Adipocyte (in vitro differentiated cells): ENCODE results near the gene PLA2G7.
A peak's percentile ranks its signal among the peaks of the same experiment; 100 is the strongest.

Experiments
- DNase-seq: peaks from one replicate; pipeline ENCODE4 v3.0.0-alpha.2; 2015; ENCODE audit warnings: low read depth
- H3K27me3 ChIP-seq: replicated peaks from 2 replicates; pipeline ENCODE4 v1.7.0; 2013; ENCODE audit warnings: mild to moderate bottlenecking, low read length, moderate library complexity; ENCODE audit not compliant: control insufficient read depth, insufficient read depth
- H3K36me3 ChIP-seq: 2 replicates; pipeline ENCODE4 v1.7.0; 2013; ENCODE audit warnings: low read length, mild to moderate bottlenecking, moderate library complexity; ENCODE audit not compliant: control insufficient read depth, insufficient read depth, severe bottlenecking
- H3K4me1 ChIP-seq: 2 replicates; pipeline ENCODE4 v1.7.0; 2013; ENCODE audit warnings: mild to moderate bottlenecking, low read length, moderate library complexity; ENCODE audit not compliant: control insufficient read depth, insufficient read depth
- H3K4me3 ChIP-seq: 2 replicates; pipeline ENCODE4 v1.7.0; 2013; ENCODE audit warnings: mild to moderate bottlenecking, low read length, moderate library complexity
- H3K9ac ChIP-seq: 2 replicates; pipeline ENCODE4 v1.7.0; 2013; ENCODE audit warnings: mild to moderate bottlenecking, low read length, moderate library complexity
- H3K9me3 ChIP-seq: 2 replicates; pipeline ENCODE4 v1.7.0; 2013; ENCODE audit warnings: mild to moderate bottlenecking, low read length, moderate library complexity; ENCODE audit not compliant: control insufficient read depth

PLA2G7 gene

GRCh38 chr6:46719099-46719498 lies 16.1 kb downstream of the PLA2G7 start:
- H3K4me3 ChIP-seq: no peak overlapping the region
- no peak overlapping the region for H3K9ac ChIP-seq
- DNase-seq: no peak
- no peaks in the 10 kb centered on the region for H3K9me3 ChIP-seq
- no peaks in the 10 kb centered on the region for H3K36me3 ChIP-seq
- H3K27me3 ChIP-seq: peaks cover 6% of the 10 kb centered on the region
- no peaks in the 10 kb centered on the region for H3K4me1 ChIP-seq

- H3K9ac ChIP-seq: no peak overlapping the region
- H3K27me3 ChIP-seq: peaks cover 2% of the 10 kb centered on the region
- no peak overlapping the region for H3K4me3 ChIP-seq
- no peak for DNase-seq
- H3K36me3 ChIP-seq: no peaks in the 10 kb centered on the region
- H3K4me1 ChIP-seq: no peaks in the 10 kb centered on the region
- no peaks in the 10 kb centered on the region for H3K9me3 ChIP-seq
Measured at GRCh38 chr6:46715141-46715540, 20.0 kb downstream of the PLA2G7 start.

DNA sequence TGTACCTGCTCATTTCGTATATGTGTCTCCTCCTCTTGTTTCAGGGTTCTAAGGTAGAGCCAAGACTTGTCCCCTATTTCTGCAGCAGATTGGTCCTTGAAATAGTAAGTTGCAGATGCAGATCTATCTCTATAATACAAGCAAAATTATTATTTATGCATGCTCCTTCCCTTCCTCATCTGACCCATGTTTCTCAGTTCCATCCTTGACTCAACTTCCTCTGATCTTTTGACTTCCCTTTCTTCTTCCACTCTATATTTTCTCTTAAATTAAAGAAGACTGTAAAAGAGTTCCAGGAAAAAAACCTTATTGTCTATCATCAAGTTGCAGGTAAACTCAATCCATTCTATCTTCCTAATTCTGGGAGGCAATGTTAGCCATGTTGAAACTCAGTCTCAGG lies 23.7 kb downstream of the PLA2G7 start:
- H3K36me3 ChIP-seq: no peaks in the 10 kb centered on the region
- H3K9me3 ChIP-seq: no peaks in the 10 kb centered on the region
- no peak overlapping the region for H3K4me3 ChIP-seq
- no peak for DNase-seq
- no peaks in the 10 kb centered on the region for H3K27me3 ChIP-seq
- no peak overlapping the region for H3K9ac ChIP-seq
- no peaks in the 10 kb centered on the region for H3K4me1 ChIP-seq

DNA sequence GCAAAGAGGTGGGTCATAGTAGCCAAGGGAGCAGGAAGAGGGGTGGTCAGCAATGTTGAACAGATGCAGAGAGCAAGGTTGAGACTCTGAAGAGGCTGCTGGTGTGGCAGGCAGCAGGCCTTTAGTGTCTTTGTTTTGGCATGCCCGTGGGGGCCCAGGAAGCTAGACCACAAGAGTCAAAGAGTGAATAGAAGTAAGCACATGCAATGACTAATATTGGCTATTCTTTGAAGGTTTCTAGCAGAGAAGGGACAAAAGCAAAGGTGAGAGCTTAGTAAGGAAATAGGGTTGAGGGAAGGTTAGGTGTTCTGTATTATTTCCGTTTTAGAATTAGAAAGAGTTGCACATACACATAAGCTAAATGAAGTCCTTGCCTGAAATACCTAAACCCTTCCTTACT lies 28.7 kb downstream of the PLA2G7 start:
- no peak overlapping the region for H3K4me3 ChIP-seq
- no peak overlapping the region for H3K9ac ChIP-seq
- no peak for DNase-seq
- H3K9me3 ChIP-seq: no peaks in the 10 kb centered on the region
- no peaks in the 10 kb centered on the region for H3K27me3 ChIP-seq
- H3K4me1 ChIP-seq: no peaks in the 10 kb centered on the region
- no peaks in the 10 kb centered on the region for H3K36me3 ChIP-seq

DNA sequence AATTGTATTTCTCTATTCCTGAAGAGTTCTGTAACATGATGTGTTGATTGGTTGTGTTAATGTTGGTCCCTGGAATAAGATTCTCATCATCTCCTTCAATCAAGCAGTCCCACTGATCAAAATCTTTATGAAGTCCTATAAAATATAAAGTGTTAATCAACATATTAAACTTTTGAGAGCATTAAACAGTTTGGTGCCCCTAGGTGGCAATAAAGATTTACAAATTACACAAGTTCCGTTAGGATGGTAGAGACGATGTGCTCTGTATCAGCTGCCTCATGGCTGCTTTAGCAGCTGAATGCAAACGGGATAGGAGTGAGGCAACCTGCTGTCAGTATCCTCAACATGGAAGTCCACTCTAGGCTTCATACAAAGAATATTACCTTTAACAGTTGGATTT lies 30.6 kb downstream of the PLA2G7 start:
- Histone ChIP-seq H3K36me3 (no peaks in the 10 kb centered on the region), H3K27me3 (no peaks in the 10 kb centered on the region), H3K9ac (no peak overlapping the region), H3K4me3 (no peak overlapping the region), H3K4me1 (no peaks in the 10 kb centered on the region), H3K9me3 (no peaks in the 10 kb centered on the region)
- peak; percentile 15 for DNase-seq

DNA sequence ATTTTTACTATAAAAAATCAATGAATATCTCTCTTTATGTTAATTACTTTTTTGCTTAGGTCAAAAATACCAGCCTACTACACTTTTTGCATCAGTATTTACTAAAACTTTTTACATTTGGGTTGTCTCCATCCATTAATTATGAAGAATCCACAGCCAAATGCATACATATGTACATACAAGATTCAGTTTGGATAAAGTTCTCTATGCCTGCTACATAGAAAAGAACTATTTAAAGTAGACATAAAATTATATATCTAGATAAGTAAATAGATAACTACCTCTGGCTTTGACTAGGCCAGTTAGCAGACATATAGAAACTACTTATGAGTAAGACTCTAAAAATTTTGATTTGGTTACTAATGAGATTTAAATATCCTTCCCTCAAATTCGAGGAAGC lies 35.2 kb downstream of the PLA2G7 start:
- Histone ChIP-seq H3K9ac (no peak overlapping the region), H3K4me1 (no peaks in the 10 kb centered on the region), H3K36me3 (no peaks in the 10 kb centered on the region), H3K9me3 (no peaks in the 10 kb centered on the region), H3K27me3 (no peaks in the 10 kb centered on the region), H3K4me3 (no peak overlapping the region)
- DNase-seq: no peak

DNA sequence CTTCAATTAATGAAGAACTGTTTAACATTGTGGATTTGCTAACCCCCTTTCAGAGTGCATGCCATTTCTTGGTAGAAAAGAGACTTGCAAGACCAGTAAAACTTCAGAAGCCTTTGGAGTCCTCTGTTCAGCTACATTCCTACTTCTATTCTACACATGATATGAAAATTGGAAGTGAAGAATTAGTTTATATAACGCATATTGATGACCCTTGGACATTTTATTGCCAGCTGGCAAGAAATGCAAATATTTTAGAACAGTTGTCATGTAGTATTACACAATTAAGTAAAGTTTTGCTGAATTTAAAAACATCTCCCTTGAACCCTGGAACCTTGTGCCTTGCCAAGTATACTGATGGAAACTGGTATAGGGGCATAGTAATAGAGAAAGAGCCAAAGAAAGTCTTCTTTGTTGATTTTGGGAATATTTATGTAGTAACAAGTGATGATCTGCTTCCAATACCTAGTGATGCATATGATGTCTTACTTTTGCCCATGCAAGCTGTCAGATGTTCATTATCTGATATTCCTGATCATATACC lies 44.2 kb downstream of the PLA2G7 start:
- Histone ChIP-seq H3K27me3 (no peaks in the 10 kb centered on the region), H3K36me3 (no peaks in the 10 kb centered on the region), H3K9ac (no peak overlapping the region), H3K9me3 (no peaks in the 10 kb centered on the region), H3K4me1 (peaks cover 19% of the 10 kb centered on the region), H3K4me3 (no peak overlapping the region)
- DNase-seq: no peak

- Histone ChIP-seq H3K9me3 (no peaks in the 10 kb centered on the region), H3K4me3 (no peak overlapping the region), H3K4me1 (peaks cover 19% of the 10 kb centered on the region), H3K27me3 (no peaks in the 10 kb centered on the region), H3K9ac (no peak overlapping the region), H3K36me3 (no peaks in the 10 kb centered on the region)
- DNase-seq: no peak
Measured at GRCh38 chr6:46690141-46690755, 44.9 kb downstream of the PLA2G7 start.

GRCh38 chr6:46689657-46690056 lies 45.5 kb downstream of the PLA2G7 start:
- Histone ChIP-seq H3K9ac (no peak overlapping the region), H3K9me3 (no peaks in the 10 kb centered on the region), H3K4me3 (no peak overlapping the region), H3K36me3 (no peaks in the 10 kb centered on the region), H3K4me1 (peaks cover 19% of the 10 kb centered on the region), H3K27me3 (no peaks in the 10 kb centered on the region)
- no peak for DNase-seq

- Histone ChIP-seq H3K27me3 (no peaks in the 10 kb centered on the region), H3K9me3 (no peaks in the 10 kb centered on the region), H3K4me3 (no peak overlapping the region), H3K9ac (no peak overlapping the region), H3K4me1 (peaks cover 19% of the 10 kb centered on the region), H3K36me3 (no peaks in the 10 kb centered on the region)
- DNase-seq: no peak
Measured at GRCh38 chr6:46688966-46689335, 46.2 kb downstream of the PLA2G7 start.

DNA sequence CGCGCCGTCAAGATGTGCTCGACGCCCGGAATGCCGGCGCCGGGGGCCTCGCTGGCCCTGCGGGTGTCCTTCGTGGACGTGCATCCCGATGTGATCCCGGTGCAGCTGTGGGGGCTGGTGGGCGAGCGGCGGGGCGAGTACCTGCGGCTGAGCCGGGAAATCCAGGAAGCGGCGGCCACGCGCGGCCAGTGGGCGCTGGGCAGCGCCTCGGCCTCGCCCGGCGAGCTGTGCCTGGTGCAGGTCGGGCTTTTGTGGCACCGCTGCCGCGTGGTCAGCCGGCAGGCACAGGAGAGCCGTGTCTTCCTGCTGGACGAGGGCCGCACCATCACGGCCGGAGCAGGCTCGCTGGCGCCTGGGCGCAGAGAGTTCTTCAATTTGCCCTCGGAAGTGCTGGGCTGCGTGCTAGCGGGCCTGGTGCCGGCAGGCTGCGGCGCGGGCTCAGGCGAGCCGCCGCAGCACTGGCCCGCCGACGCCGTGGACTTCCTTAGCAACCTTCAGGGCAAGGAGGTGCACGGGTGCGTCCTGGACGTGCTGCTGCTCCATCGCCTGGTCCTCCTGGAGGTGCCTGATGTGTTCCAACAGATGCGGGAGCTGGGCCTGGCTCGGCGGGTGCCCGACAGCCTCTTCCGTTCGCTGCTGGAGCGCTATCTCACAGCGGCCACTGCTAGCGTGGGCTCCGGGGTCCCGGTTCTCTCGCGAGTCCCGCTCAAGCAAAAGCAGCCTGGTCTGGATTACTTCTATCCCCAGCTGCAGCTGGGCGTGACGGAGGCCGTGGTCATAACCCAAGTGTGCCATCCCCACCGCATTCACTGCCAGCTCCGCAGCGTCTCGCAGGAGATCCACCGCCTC lies 46.8 kb downstream of the PLA2G7 start:
- DNase-seq: no peak

More for the DNA sequence above, 46.8 kb downstream of the PLA2G7 start:
- no peaks in the 10 kb centered on the region for H3K27me3 ChIP-seq
- H3K4me1 ChIP-seq: peaks cover 19% of the 10 kb centered on the region
- no peak overlapping the region for H3K4me3 ChIP-seq
- H3K36me3 ChIP-seq: no peaks in the 10 kb centered on the region
- no peak overlapping the region for H3K9ac ChIP-seq
- H3K9me3 ChIP-seq: no peaks in the 10 kb centered on the region
